ENCODE results near the gene COL4A1.

DNA sequence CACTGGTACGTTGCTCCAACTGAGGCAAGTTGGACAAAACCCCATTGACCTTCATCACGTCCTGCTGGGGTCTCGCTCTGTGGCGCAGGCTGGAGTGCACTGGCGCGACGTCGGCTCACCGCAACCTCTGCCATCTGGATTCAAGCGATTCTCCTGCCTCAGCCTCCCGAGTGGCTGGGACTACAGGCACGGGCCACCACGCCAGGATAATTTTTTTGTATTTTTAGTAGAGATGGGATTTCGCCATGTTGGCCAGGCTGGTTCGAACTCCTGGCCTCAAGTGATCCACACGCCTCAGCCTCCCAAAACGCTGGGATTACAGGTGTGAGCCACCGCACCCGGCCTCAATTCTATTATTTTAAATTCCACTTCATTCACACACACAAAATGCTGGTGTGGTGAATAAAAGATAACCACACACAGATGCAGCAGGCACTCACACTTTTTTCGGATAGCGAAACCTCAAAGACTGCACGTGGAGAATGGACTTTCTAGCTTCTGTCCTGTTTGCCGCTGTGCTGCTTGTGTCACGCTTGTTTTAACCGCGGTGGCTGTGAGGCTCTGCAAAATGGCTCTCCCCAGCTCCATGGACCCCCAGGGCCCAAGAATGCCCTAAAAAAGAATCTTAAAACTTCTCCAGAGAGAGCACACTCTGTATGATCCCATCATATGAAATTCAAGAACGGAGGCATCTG lies 58.4 kb downstream of the COL4A1 start:
- TF ChIP-seq CTCF (conservative IDR thresholded peaks at IDR 0.05; ENCODE audit: low read length) = no peak
- no peak for TF ChIP-seq EZH2phosphoT487 (IDR thresholded peaks at IDR 0.05; ENCODE audit: borderline replicate concordance)

All from Loucy (cell line).